Dedifferentiated amniotic fluid mesenchymal stem cell (primary cell): Measurements from ENCODE around the gene NHS.
A peak's percentile ranks its signal among the peaks of the same experiment; 100 is the strongest.

Experiments used
- DNase-seq: peaks from one replicate; pipeline ENCODE4 v3.0.0-alpha.2; 2016; ENCODE audit errors: extremely low spot score

Gene NHS

DNA sequence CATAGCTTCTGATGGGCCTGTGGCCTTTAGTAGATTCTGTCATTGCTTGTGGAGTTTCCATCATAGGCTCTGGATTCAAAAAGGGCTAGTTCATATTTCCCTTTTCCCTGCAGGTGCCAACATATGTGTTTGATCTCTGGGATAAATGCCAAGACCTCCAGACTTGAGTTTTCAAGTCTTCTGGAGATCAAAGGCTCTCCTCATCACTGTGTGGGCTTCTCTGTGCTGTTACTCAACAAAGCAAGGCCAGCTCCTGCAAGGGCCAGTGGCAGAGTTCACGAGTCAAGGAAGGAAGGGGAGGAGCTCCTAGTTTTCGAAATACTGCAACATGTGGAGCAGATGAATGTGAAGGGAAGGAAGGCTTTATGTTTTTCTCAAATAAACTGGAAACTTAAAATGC lies 299.6 kb downstream of the NHS start:
- no peak for DNase-seq

- DNase-seq = no peak
These were observed 304.3 kb downstream of the NHS start for GRCh38 chrX:17679261-17679660.

DNA sequence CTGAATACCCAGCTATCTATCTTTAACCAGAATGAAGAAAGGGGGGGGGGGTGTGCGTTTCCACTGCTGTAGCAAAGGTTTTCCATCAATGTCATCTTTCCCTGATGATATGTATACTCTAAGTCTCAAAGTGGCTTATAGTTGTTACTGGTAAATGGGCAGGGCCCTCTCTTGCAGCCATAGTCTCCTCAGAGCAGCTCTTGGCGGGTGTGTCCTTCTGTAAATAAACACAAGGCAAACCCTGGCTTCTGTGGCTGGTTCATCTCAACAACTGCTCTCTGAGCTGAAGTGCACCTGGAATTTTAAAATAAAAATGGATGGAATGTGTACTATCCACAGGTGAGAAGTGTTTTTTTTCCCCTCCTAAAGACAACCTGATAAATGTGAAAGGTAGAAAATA lies 304.8 kb downstream of the NHS start:
- DNase-seq = no peak

GRCh38 chrX:17680732-17681413 lies 305.9 kb downstream of the NHS start:
- DNase-seq = no peak

DNA sequence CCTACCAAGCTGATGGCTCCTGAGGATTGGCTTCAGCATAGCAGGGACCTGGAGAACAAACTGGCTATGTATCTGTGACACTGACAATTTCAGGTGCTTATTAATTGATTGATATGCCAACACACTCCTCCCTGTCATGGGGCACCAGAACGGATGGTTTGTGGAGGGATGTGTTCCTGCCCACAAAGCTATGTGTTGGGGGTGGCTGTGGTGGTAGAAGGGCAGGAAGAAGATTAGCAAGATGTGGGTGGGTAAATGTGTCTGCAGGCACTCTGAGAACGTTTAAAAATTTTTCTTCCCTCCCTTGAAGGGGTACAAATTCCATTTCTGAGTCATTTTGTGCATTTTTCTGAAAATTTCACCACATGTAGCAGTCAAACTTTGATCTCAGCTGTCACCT lies 307.3 kb downstream of the NHS start:
- DNase-seq = no peak

DNA sequence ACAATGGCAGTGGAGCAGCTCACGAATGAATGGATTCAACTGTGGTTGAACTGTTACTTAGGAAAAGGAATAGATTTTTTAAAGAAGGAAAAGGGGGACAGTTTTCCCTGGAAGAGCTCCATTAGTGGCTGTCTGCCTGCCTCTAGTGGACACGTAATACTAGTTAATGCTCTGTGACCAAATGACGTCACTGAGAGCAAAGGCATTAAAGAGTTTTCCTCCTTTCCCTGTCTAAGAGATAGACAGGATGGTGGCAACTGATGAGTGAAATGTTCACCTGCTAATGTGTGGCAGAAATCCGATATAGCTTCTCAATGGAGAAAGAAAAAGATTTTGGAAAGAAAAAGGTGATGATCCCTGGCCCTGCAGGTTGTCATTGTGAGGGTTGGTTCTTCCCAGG lies 310.0 kb downstream of the NHS start:
- no peak for DNase-seq

- no peak for DNase-seq
These were observed 312.6 kb downstream of the NHS start for GRCh38 chrX:17687648-17688047.

GRCh38 chrX:17689971-17690409 lies 315.0 kb downstream of the NHS start:
- DNase-seq = peak; percentile 72

DNA sequence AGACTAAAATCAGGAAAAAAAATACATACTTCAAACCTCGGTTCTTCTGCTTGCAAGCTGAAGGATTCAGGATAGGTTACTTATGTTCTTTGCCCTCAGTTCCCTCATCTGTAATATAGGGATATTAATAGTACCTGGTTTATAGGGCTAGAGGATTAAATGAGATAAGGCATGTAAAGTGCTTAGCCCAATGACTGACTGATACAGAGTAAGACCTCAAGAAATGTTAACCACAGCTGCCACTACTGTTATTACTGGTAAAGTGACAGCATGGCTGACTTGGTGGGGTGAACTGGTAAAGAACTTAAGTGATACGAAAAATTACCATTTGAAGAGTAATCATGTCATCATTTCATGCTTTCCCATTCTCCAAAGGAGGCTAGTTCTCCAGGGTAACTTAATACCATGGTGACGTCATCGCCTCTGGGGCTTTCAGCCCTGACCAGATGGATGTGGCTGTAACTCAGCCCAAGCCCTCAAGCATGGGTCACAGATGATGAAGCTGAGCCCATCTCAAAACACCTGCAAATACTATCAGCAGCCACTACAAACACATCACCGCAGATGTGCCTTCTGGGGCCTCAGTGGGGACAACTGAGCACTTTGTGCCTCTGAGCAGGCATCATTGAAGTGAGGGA lies 317.8 kb downstream of the NHS start:
- peak; percentile 51 for DNase-seq

- DNase-seq = no peak
These were observed 322.2 kb downstream of the NHS start for GRCh38 chrX:17697191-17697590.

DNA sequence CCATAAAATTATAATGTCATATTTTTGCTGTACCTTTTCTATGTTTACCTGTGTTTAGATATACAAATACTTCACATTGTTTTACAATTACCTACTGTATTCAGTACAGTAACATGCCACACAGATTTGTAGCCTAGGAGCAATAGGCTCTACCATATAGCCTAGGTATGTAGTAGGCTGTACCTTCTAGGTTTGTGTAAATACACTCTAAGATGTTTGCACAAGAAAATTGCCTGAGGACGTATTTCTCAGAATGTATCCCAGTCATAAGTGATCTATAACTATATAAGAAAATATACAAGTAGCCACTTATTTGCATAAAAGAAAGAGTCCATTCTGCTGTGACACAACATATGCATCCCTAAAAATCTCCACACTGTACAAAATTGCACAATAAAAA lies 326.0 kb downstream of the NHS start:
- no peak for DNase-seq

GRCh38 chrX:17703201-17703600 lies 328.2 kb downstream of the NHS start:
- no peak for DNase-seq

- no peak for DNase-seq
These were observed 330.2 kb downstream of the NHS start for GRCh38 chrX:17705211-17705610.

DNA sequence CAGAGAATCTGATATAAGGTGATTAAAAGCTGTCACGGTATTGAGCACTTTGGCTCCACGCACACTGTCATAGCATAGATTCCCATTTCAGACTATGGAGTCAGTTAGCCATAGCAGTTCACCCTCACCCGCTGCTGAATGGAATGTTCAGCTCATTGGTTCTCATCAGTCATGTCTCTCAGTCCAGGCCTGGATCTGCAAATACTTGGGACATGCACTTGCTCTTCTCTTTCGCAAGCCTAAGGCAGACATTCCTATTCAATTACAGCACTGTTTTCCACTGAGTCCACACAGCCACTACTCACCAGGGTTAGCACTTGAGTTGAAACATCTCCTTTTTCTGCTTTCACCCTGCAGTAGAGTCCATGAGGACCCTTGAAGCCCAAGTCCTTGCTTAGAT lies 331.7 kb downstream of the NHS start:
- DNase-seq = peak; percentile 24

DNA sequence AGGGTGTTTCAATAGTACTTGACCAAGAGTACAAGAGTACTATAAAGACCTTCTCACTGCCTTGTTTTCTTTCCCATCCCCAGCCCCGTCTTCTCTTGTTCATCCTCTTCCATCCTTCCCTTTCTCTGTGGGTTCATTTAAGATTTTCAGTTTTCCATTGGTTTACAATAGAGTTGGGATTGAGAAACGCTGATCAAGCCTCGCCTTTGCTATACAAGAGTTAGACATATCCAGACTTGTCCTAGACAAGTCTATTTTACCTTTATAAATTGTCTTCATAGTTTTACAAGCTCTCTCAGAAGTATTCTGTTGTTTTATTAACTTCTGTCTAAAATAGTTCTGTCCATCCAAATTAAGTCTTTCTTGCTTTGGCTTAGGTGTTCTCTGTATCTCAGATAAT lies 332.7 kb downstream of the NHS start:
- no peak for DNase-seq

DNA sequence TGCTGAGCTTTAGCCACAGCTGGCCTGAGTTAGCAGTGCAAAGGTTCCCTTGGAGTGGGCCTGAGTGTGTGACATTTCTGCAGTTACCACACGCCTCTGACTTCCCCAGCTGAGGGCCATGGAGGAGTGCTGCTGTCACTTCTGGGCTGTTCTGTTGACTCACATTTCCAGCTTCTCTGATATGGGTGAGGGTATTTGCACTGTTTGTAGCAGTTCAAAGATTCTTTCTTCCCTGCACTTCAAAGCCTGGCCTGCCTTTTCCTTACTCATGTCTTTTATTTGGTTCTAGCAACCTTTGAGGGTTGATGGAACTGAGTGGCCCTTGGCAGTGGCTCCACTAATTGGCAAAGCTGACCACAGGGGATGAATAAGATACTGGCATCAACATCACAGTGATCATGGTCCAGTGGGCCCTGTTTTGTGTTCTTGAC lies 335.9 kb downstream of the NHS start:
- no peak for DNase-seq

GRCh38 chrX:17713288-17713687 lies 338.3 kb downstream of the NHS start:
- no peak for DNase-seq

GRCh38 chrX:17718649-17719165 lies 343.7 kb downstream of the NHS start:
- no peak for DNase-seq

DNA sequence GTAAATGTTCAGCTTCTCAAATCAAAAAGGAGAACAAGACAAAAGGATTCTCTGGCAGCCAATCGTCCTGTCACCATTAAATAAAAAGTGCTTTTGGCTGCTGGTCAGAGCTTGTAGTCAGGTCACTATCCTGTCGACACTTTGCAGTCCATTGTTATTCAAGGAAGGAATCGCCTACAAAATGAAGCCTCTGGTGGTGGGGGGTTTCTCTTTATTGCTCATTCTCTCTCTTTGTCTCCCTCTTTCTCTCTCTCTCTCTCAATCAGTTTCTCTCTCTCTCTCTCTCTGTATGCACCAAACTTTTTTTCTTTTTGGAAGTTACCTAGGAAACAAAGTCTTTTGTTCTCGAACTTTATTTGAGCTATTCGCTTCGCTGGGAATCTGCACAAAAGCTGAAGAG lies 344.7 kb downstream of the NHS start:
- DNase-seq = no peak

DNA sequence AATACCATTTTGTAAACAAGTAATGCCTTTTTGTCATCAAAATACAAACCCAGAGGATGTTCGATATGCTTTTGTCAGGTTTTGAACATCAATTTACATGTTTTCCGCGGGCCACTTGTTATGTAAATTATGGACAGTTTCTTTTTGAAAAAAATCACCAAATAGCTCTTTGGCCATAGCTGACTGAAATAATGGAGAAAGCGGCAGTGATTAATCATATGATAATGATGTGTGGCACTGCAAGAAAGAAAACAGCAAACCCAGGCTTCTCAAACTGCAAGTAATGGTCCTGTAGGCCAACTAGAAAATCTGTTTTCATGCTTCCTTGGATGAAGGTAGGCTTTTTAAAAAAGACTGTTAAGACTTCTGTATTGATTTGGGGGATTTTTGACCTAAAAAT lies 346.7 kb downstream of the NHS start:
- DNase-seq = no peak

DNA sequence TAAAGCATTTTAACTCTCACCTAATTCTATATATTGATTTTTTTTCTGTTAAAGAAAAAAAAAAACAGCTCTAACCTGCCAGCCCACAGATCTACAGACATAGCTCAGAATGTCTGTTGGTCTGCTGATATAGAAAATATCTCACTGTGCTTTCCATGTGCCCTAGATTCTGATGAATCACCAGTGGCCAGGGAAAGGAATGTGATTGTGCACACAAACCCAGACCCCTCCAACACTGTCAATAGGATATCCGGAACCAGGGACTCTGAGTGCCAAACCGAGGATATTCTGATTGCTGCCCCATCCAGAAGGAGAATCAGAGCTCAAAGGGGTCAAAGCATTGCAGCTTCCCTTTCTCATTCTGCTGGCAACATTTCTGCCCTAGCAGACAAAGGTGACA lies 350.2 kb downstream of the NHS start:
- DNase-seq = no peak

DNA sequence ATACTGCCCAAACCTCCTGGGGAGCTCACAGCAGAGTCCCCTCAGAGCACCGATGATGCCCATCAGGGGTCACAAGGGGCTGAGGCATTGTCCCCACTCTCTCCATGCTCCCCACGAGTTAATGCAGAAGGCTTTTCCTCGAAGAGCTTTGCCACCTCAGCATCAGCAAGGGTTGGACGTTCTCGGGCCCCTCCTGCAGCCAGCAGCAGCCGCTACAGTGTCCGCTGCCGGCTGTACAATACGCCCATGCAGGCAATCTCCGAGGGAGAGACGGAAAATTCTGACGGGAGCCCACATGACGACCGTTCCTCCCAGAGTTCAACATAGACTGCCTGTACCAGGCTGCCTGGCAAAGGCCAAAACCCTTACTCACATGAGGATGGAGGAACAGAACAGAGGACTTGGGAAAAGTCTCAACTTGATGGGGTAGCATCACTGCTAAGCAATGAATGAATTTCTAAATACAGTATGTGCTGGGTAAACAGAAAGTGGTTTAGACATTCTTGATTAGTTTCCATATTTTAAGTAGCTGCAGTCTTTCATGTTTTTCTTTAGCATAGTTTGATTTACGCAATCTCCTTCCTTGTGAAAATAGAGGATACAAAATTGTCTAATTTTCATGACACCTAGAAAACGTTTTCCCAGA lies 357.3 kb downstream of the NHS start:
- no peak for DNase-seq

- no peak for DNase-seq
These were observed 360.4 kb downstream of the NHS start for GRCh38 chrX:17735406-17735805.
